OCI-LY1 (cell line): ENCODE measurements around the gene IFIH1.

Source experiments
- EZH2 ChIP-seq: fragments of 200-600 bp; sonication (generic), shearing (Covaris generic); IDR thresholded peaks from 2 replicates; pipeline ENCODE4 v1.8.0; 2017; ENCODE audit warnings: borderline replicate concordance, mixed run types, mild to moderate bottlenecking, antibody characterized with exemption, low read length, moderate library complexity, mixed read lengths
- TF ChIP-seq, protein P1 (sequence below): fragments of 200-600 bp; sonication (generic), shearing (Covaris generic); IDR thresholded peaks from 2 replicates; pipeline ENCODE4 v1.5.1; 2017; ENCODE audit warnings: mild to moderate bottlenecking, antibody characterized with exemption, low read length, moderate library complexity, mixed read lengths

- TF ChIP-seq, protein P1, sequence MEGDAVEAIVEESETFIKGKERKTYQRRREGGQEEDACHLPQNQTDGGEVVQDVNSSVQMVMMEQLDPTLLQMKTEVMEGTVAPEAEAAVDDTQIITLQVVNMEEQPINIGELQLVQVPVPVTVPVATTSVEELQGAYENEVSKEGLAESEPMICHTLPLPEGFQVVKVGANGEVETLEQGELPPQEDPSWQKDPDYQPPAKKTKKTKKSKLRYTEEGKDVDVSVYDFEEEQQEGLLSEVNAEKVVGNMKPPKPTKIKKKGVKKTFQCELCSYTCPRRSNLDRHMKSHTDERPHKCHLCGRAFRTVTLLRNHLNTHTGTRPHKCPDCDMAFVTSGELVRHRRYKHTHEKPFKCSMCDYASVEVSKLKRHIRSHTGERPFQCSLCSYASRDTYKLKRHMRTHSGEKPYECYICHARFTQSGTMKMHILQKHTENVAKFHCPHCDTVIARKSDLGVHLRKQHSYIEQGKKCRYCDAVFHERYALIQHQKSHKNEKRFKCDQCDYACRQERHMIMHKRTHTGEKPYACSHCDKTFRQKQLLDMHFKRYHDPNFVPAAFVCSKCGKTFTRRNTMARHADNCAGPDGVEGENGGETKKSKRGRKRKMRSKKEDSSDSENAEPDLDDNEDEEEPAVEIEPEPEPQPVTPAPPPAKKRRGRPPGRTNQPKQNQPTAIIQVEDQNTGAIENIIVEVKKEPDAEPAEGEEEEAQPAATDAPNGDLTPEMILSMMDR, result no peak
- no peak for TF ChIP-seq EZH2
These were observed 46.9 kb upstream of the IFIH1 start for GRCh38 chr2:162365392-162365791.
